Mucosa of rectum (tissue), 2 donors: Measurements from ENCODE around the gene UBAP2.
"Not testable (repeated sequence)": the region's sequence is repeated elsewhere in the genome, so short reads cannot be mapped to it uniquely, and the experiment has no call there.

Experiments used
- H3K27ac ChIP-seq, 2 donors: one replicate each; pipeline ENCODE4 v1.7.0; 2013; ENCODE audit warnings: inconsistent platforms in 2 of 2, low read depth in 2 of 2, low read length in 2 of 2
- H3K27me3 ChIP-seq, 2 donors: one replicate each; pipeline ENCODE4 v1.7.0; 2013; ENCODE audit warnings: low read length in 2 of 2; ENCODE audit not compliant: control insufficient read depth in 2 of 2, insufficient read depth in 2 of 2
- H3K36me3 ChIP-seq, 2 donors: one replicate each; pipeline ENCODE4 v1.7.0; 2013; ENCODE audit warnings: low read length in 2 of 2; ENCODE audit not compliant: control insufficient read depth in 2 of 2, insufficient read depth in 2 of 2
- H3K4me1 ChIP-seq, 2 donors: one replicate each; pipeline ENCODE4 v1.7.0; 2013; ENCODE audit warnings: low read length in 2 of 2, mild to moderate bottlenecking in 1 of 2; ENCODE audit not compliant: control insufficient read depth in 2 of 2, insufficient read depth in 2 of 2
- H3K4me3 ChIP-seq, 2 donors: one replicate each; pipeline ENCODE4 v1.7.0; 2013; ENCODE audit warnings: low read length in 2 of 2
- H3K9ac ChIP-seq, 2 donors: one replicate each; pipeline ENCODE4 v1.7.0; 2013; ENCODE audit warnings: low read length in 2 of 2, low read depth in 1 of 2, mild to moderate bottlenecking in 1 of 2
- H3K9me3 ChIP-seq, 2 donors: one replicate each; pipeline ENCODE4 v1.7.0; 2013; ENCODE audit warnings: low read length in 2 of 2; ENCODE audit not compliant: control insufficient read depth in 2 of 2
- donor health status: healthy.
- donor health status: Normal muscosa, but diverticular disease.

Gene UBAP2

GRCh38 chr9:34032631-34033030 lies 16.1 kb downstream of the UBAP2 start:
- H3K27me3 ChIP-seq, result no peaks in the 10 kb centered on the region
- H3K36me3 ChIP-seq, result peaks cover 0 to 2% of the 10 kb centered on the region in 2 donors
- H3K4me1 ChIP-seq, result no peaks in the 10 kb centered on the region
- no peaks in the 10 kb centered on the region for H3K9me3 ChIP-seq
- no peak overlapping the region for H3K27ac ChIP-seq
- H3K9ac ChIP-seq, result no peak overlapping the region
- H3K4me3 ChIP-seq, result no peak overlapping the region

GRCh38 chr9:34027845-34028574 lies 20.7 kb downstream of the UBAP2 start:
- Histone ChIP-seq H3K9ac (no peak overlapping the region), H3K4me3 (no peak overlapping the region), H3K36me3 (peaks cover 0 to 2% of the 10 kb centered on the region in 2 donors), H3K4me1 (no peaks in the 10 kb centered on the region), H3K27me3 (no peaks in the 10 kb centered on the region), H3K9me3 (no peaks in the 10 kb centered on the region), H3K27ac (no peak overlapping the region)

GRCh38 chr9:34025811-34026210 lies 22.9 kb downstream of the UBAP2 start:
- H3K4me3 ChIP-seq, result no peak overlapping the region
- H3K27ac ChIP-seq, result no peak overlapping the region
- no peaks in the 10 kb centered on the region for H3K9me3 ChIP-seq
- H3K4me1 ChIP-seq, result no peaks in the 10 kb centered on the region
- no peaks in the 10 kb centered on the region for H3K36me3 ChIP-seq
- no peak overlapping the region for H3K9ac ChIP-seq
- no peaks in the 10 kb centered on the region for H3K27me3 ChIP-seq

- H3K36me3 ChIP-seq, result no peaks in the 10 kb centered on the region
- no peaks in the 10 kb centered on the region for H3K9me3 ChIP-seq
- H3K4me1 ChIP-seq, result no peaks in the 10 kb centered on the region
- no peaks in the 10 kb centered on the region for H3K27me3 ChIP-seq
- H3K27ac ChIP-seq, result no peak overlapping the region
- no peak overlapping the region for H3K9ac ChIP-seq
- no peak overlapping the region for H3K4me3 ChIP-seq
Measured at GRCh38 chr9:34025062-34025461, 23.6 kb downstream of the UBAP2 start.

GRCh38 chr9:34024476-34024875 lies 24.2 kb downstream of the UBAP2 start:
- not testable (repeated sequence) for H3K4me1 ChIP-seq, H3K9me3 ChIP-seq, H3K36me3 ChIP-seq, H3K27ac ChIP-seq, H3K9ac ChIP-seq, H3K4me3 ChIP-seq, H3K27me3 ChIP-seq

GRCh38 chr9:34016149-34016548 lies 32.5 kb downstream of the UBAP2 start:
- H3K4me1 ChIP-seq, result no peaks in the 10 kb centered on the region
- no peaks in the 10 kb centered on the region for H3K27me3 ChIP-seq
- H3K27ac ChIP-seq, result no peak overlapping the region

GRCh38 chr9:34010979-34011378 lies 37.7 kb downstream of the UBAP2 start:
- no peaks in the 10 kb centered on the region for H3K4me1 ChIP-seq
- H3K9ac ChIP-seq, result no peak overlapping the region
- no peak overlapping the region for H3K4me3 ChIP-seq
- H3K27ac ChIP-seq, result no peak overlapping the region
- peaks cover 8 to 15% of the 10 kb centered on the region in 2 donors for H3K36me3 ChIP-seq
- H3K27me3 ChIP-seq, result no peaks in the 10 kb centered on the region
- H3K9me3 ChIP-seq, result no peaks in the 10 kb centered on the region

More at GRCh38 chr9:34016149-34016548, 32.5 kb downstream of the UBAP2 start:
- Histone ChIP-seq H3K36me3 (peaks cover 3 to 6% of the 10 kb centered on the region in 2 donors), H3K9ac (no peak overlapping the region), H3K4me3 (no peak overlapping the region), H3K9me3 (no peaks in the 10 kb centered on the region)

- Histone ChIP-seq H3K9ac (no peak overlapping the region), H3K4me3 (no peak overlapping the region), H3K4me1 (no peaks in the 10 kb centered on the region), H3K27me3 (no peaks in the 10 kb centered on the region), H3K9me3 (no peaks in the 10 kb centered on the region), H3K36me3 (peaks cover 17 to 21% of the 10 kb centered on the region in 2 donors), H3K27ac (no peak overlapping the region)
Measured at GRCh38 chr9:34001951-34002350, 46.7 kb downstream of the UBAP2 start.

- Histone ChIP-seq H3K27me3 (no peaks in the 10 kb centered on the region), H3K9ac (no peak overlapping the region), H3K27ac (no peak overlapping the region), H3K4me1 (no peaks in the 10 kb centered on the region), H3K9me3 (no peaks in the 10 kb centered on the region), H3K4me3 (no peak overlapping the region), H3K36me3 (peaks cover 19 to 22% of the 10 kb centered on the region in 2 donors)
Measured at GRCh38 chr9:34001298-34001697, 47.4 kb downstream of the UBAP2 start.

- Histone ChIP-seq H3K36me3 (peaks cover 26 to 33% of the 10 kb centered on the region in 2 donors), H3K4me3 (no peak overlapping the region), H3K9me3 (no peaks in the 10 kb centered on the region), H3K4me1 (no peaks in the 10 kb centered on the region), H3K27ac (no peak overlapping the region), H3K9ac (no peak overlapping the region), H3K27me3 (no peaks in the 10 kb centered on the region)
Measured at GRCh38 chr9:33995449-33995848, 53.2 kb downstream of the UBAP2 start.
